ENCODE results near the gene HCFC2.
A peak's percentile ranks its signal among the peaks of the same experiment; 100 is the strongest.
"Not testable (repeated sequence)": the region's sequence is repeated elsewhere in the genome, so short reads cannot be mapped to it uniquely, and the experiment has no call there.

HCFC2 gene

GRCh38 chr12:104114834-104115586, 50.7 kb downstream of the HCFC2 start:
- DNase-seq (ENCODE audit: low spot score); FAIRE-seq: not testable (repeated sequence)

- DNase-seq (ENCODE audit: low spot score): no peak
- FAIRE-seq: no peak
Observed at GRCh38 chr12:104115587-104115975, 51.2 kb downstream of the HCFC2 start.

GRCh38 chr12:104121001-104121400, 56.7 kb downstream of the HCFC2 start:
- FAIRE-seq: peak; percentile 85
- peak; percentile 74 for DNase-seq (ENCODE audit: low spot score)

- DNase-seq (ENCODE audit: low spot score) (no peak), FAIRE-seq (no peak)
Observed at GRCh38 chr12:104122298-104122697, 58.0 kb downstream of the HCFC2 start.

- DNase-seq (ENCODE audit: low spot score) (no peak), FAIRE-seq (no peak)
Observed at GRCh38 chr12:104126548-104126947, 62.2 kb downstream of the HCFC2 start.

- FAIRE-seq (no peak), DNase-seq (ENCODE audit: low spot score) (no peak)
Observed at GRCh38 chr12:104130760-104131159, 66.4 kb downstream of the HCFC2 start.

- no peak for FAIRE-seq
- no peak for DNase-seq (ENCODE audit: low spot score)
Observed at GRCh38 chr12:104131609-104132008, 67.3 kb downstream of the HCFC2 start.

GRCh38 chr12:104132351-104132956, 68.1 kb downstream of the HCFC2 start:
- DNase-seq (ENCODE audit: low spot score) (no peak), FAIRE-seq (no peak)

- no peak for DNase-seq (ENCODE audit: low spot score)
- FAIRE-seq: no peak
Observed at GRCh38 chr12:104133321-104133720, 69.0 kb downstream of the HCFC2 start.

- no peak for DNase-seq (ENCODE audit: low spot score)
- FAIRE-seq: no peak
Observed at GRCh38 chr12:104133866-104134265, 69.5 kb downstream of the HCFC2 start.

GRCh38 chr12:104134882-104135281, 70.6 kb downstream of the HCFC2 start:
- FAIRE-seq (no peak), DNase-seq (ENCODE audit: low spot score) (no peak)

GRCh38 chr12:104136577-104136976, 72.2 kb downstream of the HCFC2 start:
- no peak for DNase-seq (ENCODE audit: low spot score)
- no peak for FAIRE-seq

- peak; percentile 23 for FAIRE-seq
- DNase-seq (ENCODE audit: low spot score): peak; percentile 58
Observed at GRCh38 chr12:104137001-104137901, 72.9 kb downstream of the HCFC2 start.

GRCh38 chr12:104137902-104138796, 73.8 kb downstream of the HCFC2 start, which contains the start of gene NFYB:
Gene NFYB, minus strand, starts transcription at chr12:104138210. Its CDS starts 2,757 bp downstream, at chr12:104135453.
- DNase-seq (ENCODE audit: low spot score) (peak; percentile 90), FAIRE-seq (no peak)

- DNase-seq (ENCODE audit: low spot score): no peak
- no peak for FAIRE-seq
Observed at GRCh38 chr12:104138797-104139152, 74.4 kb downstream of the HCFC2 start.

- FAIRE-seq (no peak), DNase-seq (ENCODE audit: low spot score) (no peak)
Observed at GRCh38 chr12:104142543-104142942, 78.2 kb downstream of the HCFC2 start.

GRCh38 chr12:104143002-104143401, 78.7 kb downstream of the HCFC2 start:
- no peak for FAIRE-seq

GRCh38 chr12:104143918-104144317, 79.6 kb downstream of the HCFC2 start:
- DNase-seq (ENCODE audit: low spot score) (no peak), FAIRE-seq (no peak)

More at GRCh38 chr12:104143002-104143401, 78.7 kb downstream of the HCFC2 start:
- no peak for DNase-seq (ENCODE audit: low spot score)

GRCh38 chr12:104147346-104147745, 83.0 kb downstream of the HCFC2 start:
- FAIRE-seq (no peak), DNase-seq (ENCODE audit: low spot score) (no peak)

- FAIRE-seq (no peak), DNase-seq (ENCODE audit: low spot score) (no peak)
Observed at GRCh38 chr12:104150416-104150815, 86.1 kb downstream of the HCFC2 start.

GRCh38 chr12:104152685-104153241, 88.4 kb downstream of the HCFC2 start:
- FAIRE-seq: no peak
- DNase-seq (ENCODE audit: low spot score): no peak
